Glomerular visceral epithelial cell (primary cell): Measurements from ENCODE around the gene IFT25.
A peak's percentile ranks its signal among the peaks of the same experiment; 100 is the strongest.
"Not testable (repeated sequence)": the region's sequence is repeated elsewhere in the genome, so short reads cannot be mapped to it uniquely, and the experiment has no call there.

Source experiments
- DNase-seq: peaks from one replicate; pipeline ENCODE4 v3.0.0-alpha.2; 2016; ENCODE audit errors: extremely low spot score

The IFT25 gene

GRCh38 chr1:53889304-53890298 lies 55.9 kb downstream of the IFT25 start, which contains the start of gene YIPF1:
TSS of gene YIPF1 (minus strand) at chr1:53889797. CDS start at chr1:53888937, 860 bp downstream.
- peak; percentile 90 for DNase-seq

- DNase-seq, result no peak
Observed at GRCh38 chr1:53888681-53889080, 56.8 kb downstream of the IFT25 start.

GRCh38 chr1:53883600-53883999 lies 61.9 kb downstream of the IFT25 start:
- DNase-seq, result not testable (repeated sequence)

GRCh38 chr1:53881853-53882252 lies 63.6 kb downstream of the IFT25 start:
- DNase-seq, result not testable (repeated sequence)

GRCh38 chr1:53878492-53879105 lies 66.9 kb downstream of the IFT25 start:
- DNase-seq, result peak; percentile 58

- not testable (repeated sequence) for DNase-seq
Observed at GRCh38 chr1:53875150-53875549, 70.3 kb downstream of the IFT25 start.

- no peak for DNase-seq
Observed at GRCh38 chr1:53871773-53872484, 73.6 kb downstream of the IFT25 start.
